IMR-90 (cell line): ENCODE measurements around the gene AATF. TPM values are rescaled to one million over a fixed set of nuclear protein-coding genes. Genes with fewer than 3 reads are reported as not detected.

Source experiments
- ATAC-seq: fragments of 200-7000 bp; cut with Tn5 transposase; 2 replicates; pipeline ENCODE4 v1.9.1; 2020; ENCODE audit warnings: low read depth, mild to moderate bottlenecking, moderate library complexity
- BruUV-seq: library from RNA; stranded (reverse); fragments of 400-500 nt; replicated peaks from 2 replicates; lab custom pipeline; 2021; lab: Mats Ljungman, UMichigan
- CTCF ChIA-PET: fragments of 300-600 bp; formaldehyde crosslinking; extraction: SDS; loops from one replicate; lab custom pipeline; 2021; ENCODE audit warnings: antibody characterized with exemption; lab: Yijun Ruan, JAX
- POLR2A ChIA-PET: fragments of 300-600 bp; sonication (Branson Sonifier 250); formaldehyde crosslinking; loops from one replicate; lab custom pipeline; 2022; ENCODE audit warnings: antibody characterized with exemption; ENCODE audit not compliant: unreplicated experiment; lab: Charles Lee
- DNase-seq: peaks from one replicate; pipeline ENCODE4 v3.0.0; 2013
- H2AFZ ChIP-seq: replicated peaks from 2 replicates; pipeline ENCODE3; 2013; ENCODE audit warnings: low read length, mild to moderate bottlenecking; ENCODE audit not compliant: poor library complexity
- H2AK5ac ChIP-seq: 2 replicates; pipeline ENCODE4 v1.6.1; 2013; ENCODE audit warnings: low read depth, low read length, inconsistent platforms
- H2AK9ac ChIP-seq: replicated peaks from 2 replicates; pipeline ENCODE3; 2013; ENCODE audit warnings: mild to moderate bottlenecking, low read depth, low read length, moderate library complexity; ENCODE audit not compliant: poor library complexity
- H2BK120ac ChIP-seq: 2 replicates; pipeline ENCODE4 v1.6.1; 2013; ENCODE audit warnings: low read depth, low read length, inconsistent platforms
- H2BK15ac ChIP-seq: 3 replicates; pipeline ENCODE4 v1.6.1; 2013; ENCODE audit warnings: low read depth, low read length, inconsistent platforms
- H2BK20ac ChIP-seq: 2 replicates; pipeline ENCODE4 v1.6.1; 2013; ENCODE audit warnings: low read depth, mild to moderate bottlenecking, inconsistent platforms, low read length, moderate library complexity
- H2BK5ac ChIP-seq: 2 replicates; pipeline ENCODE4 v1.6.1; 2013; ENCODE audit warnings: mild to moderate bottlenecking, low read depth, low read length, inconsistent platforms; ENCODE audit not compliant: poor library complexity, severe bottlenecking
- H3K14ac ChIP-seq: replicated peaks from 2 replicates; pipeline ENCODE4 v1.6.1; 2013; ENCODE audit warnings: low read depth, low read length, inconsistent platforms
- H3K18ac ChIP-seq: 2 replicates; pipeline ENCODE4 v1.6.1; 2013; ENCODE audit warnings: low read depth, low read length, control low read depth
- H3K23ac ChIP-seq: 2 replicates; pipeline ENCODE4 v1.6.1; 2013; ENCODE audit warnings: low read depth, low read length, inconsistent platforms
- H3K27ac ChIP-seq: 2 replicates; pipeline ENCODE4 v1.5.1; 2013; ENCODE audit warnings: mild to moderate bottlenecking, control low read depth, low read length; ENCODE audit not compliant: insufficient read depth
- H3K27me3 ChIP-seq: 2 replicates; pipeline ENCODE4 v1.6.1; 2013; ENCODE audit warnings: low read length; ENCODE audit not compliant: control insufficient read depth, insufficient read depth
- H3K36me3 ChIP-seq: 2 replicates; pipeline ENCODE4 v1.6.1; 2013; ENCODE audit warnings: low read length, mixed read lengths; ENCODE audit not compliant: control insufficient read depth, insufficient read depth
- H3K4ac ChIP-seq: 2 replicates; pipeline ENCODE4 v1.6.1; 2013; ENCODE audit warnings: low read depth, low read length, inconsistent platforms
- H3K4me1 ChIP-seq: 2 replicates; pipeline ENCODE4 v1.6.1; 2013; ENCODE audit warnings: low read length, mixed read lengths; ENCODE audit not compliant: control insufficient read depth, insufficient read depth
- H3K4me2 ChIP-seq: 2 replicates; pipeline ENCODE4 v1.6.1; 2013; ENCODE audit warnings: low read depth, mild to moderate bottlenecking, control low read depth, low read length, moderate library complexity
- H3K4me3 ChIP-seq: 2 replicates; pipeline ENCODE4 v1.5.1; 2013; ENCODE audit warnings: low read depth, mild to moderate bottlenecking, control low read depth, low read length, moderate library complexity; ENCODE audit not compliant: insufficient read depth
- H3K56ac ChIP-seq: 2 replicates; pipeline ENCODE4 v1.6.1; 2013; ENCODE audit warnings: low read length, inconsistent platforms; ENCODE audit not compliant: insufficient read depth; ENCODE audit errors: extremely low read depth
- H3K79me1 ChIP-seq, 2 experiments: 2 replicates each; pipeline ENCODE4 v1.6.1; 2013; ENCODE audit warnings: low read length in 2 of 2, inconsistent platforms in 1 of 2, low read depth in 1 of 2
- H3K9ac ChIP-seq: 2 replicates; pipeline ENCODE4 v1.6.1; 2013; ENCODE audit warnings: low read depth, low read length, control low read depth
- H3K9me1 ChIP-seq: 2 replicates; pipeline ENCODE4 v1.6.1; 2013; ENCODE audit warnings: low read length, inconsistent platforms; ENCODE audit not compliant: insufficient read depth
- H3K9me3 ChIP-seq: 2 replicates; pipeline ENCODE4 v1.6.1; 2013; ENCODE audit warnings: low read length; ENCODE audit not compliant: control insufficient read depth, insufficient read depth
- H4K20me1 ChIP-seq: 2 replicates; pipeline ENCODE4 v1.6.1; 2013; ENCODE audit warnings: low read length, inconsistent platforms; ENCODE audit not compliant: insufficient read depth
- H4K5ac ChIP-seq: 2 replicates; pipeline ENCODE4 v1.6.1; 2013; ENCODE audit warnings: mild to moderate bottlenecking, low read depth, low read length, control low read depth
- H4K8ac ChIP-seq, 2 experiments: 2 replicates each; pipeline ENCODE4 v1.6.1; 2013; ENCODE audit warnings: low read depth in 2 of 2, low read length in 2 of 2, control low read depth in 1 of 2, inconsistent platforms in 1 of 2
- H4K91ac ChIP-seq: 2 replicates; pipeline ENCODE4 v1.6.1; 2013; ENCODE audit warnings: low read depth, low read length, inconsistent platforms; ENCODE audit not compliant: insufficient read depth
- BHLHE40 ChIP-seq: fragments of 150-350 bp; IDR thresholded peaks from 2 replicates; pipeline ENCODE4 v1.6.1; 2016; ENCODE audit warnings: mild to moderate bottlenecking, low read depth, low read length
- CEBPB ChIP-seq: IDR thresholded peaks from 2 replicates; pipeline ENCODE4 v1.6.1; 2012; ENCODE audit warnings: low read depth, low read length, improper control_type of control experiment
- CHD1 ChIP-seq: IDR thresholded peaks from 2 replicates; pipeline ENCODE4 v1.6.1; 2012; ENCODE audit warnings: low read depth, low read length, improper control_type of control experiment
- FOS ChIP-seq: fragments of 150-350 bp; IDR thresholded peaks from 2 replicates; pipeline ENCODE4 v1.6.1; 2016; ENCODE audit warnings: low read depth, low read length
- MAFK ChIP-seq: IDR thresholded peaks from 2 replicates; pipeline ENCODE4 v1.6.1; 2012; ENCODE audit warnings: low read depth, low read length, improper control_type of control experiment
- MAZ ChIP-seq: IDR thresholded peaks from 2 replicates; pipeline ENCODE4 v1.6.1; 2012; ENCODE audit warnings: low read depth, mild to moderate bottlenecking, low read length, improper control_type of control experiment, moderate library complexity, borderline replicate concordance
- MXI1 ChIP-seq: IDR thresholded peaks from 2 replicates; pipeline ENCODE4 v1.6.1; 2012; ENCODE audit warnings: low read depth, mild to moderate bottlenecking, low read length, moderate library complexity, borderline replicate concordance
- NFE2L2 ChIP-seq: fragments of 150-350 bp; IDR thresholded peaks from 2 replicates; pipeline ENCODE4 v1.6.1; 2016; ENCODE audit warnings: low read depth, mild to moderate bottlenecking, low read length
- POLR2A ChIP-seq: IDR thresholded peaks from 2 replicates; pipeline ENCODE4 v1.6.1; 2012; ENCODE audit warnings: mild to moderate bottlenecking, low read depth, low read length
- RAD21 ChIP-seq: IDR thresholded peaks from 2 replicates; pipeline ENCODE4 v1.6.1; 2012; ENCODE audit warnings: low read length, improper control_type of control experiment
- RCOR1 ChIP-seq: IDR thresholded peaks from 2 replicates; pipeline ENCODE4 v1.6.1; 2012; ENCODE audit warnings: mild to moderate bottlenecking, low read length, improper control_type of control experiment; ENCODE audit not compliant: insufficient replicate concordance
- RFX5 ChIP-seq: IDR thresholded peaks from 2 replicates; pipeline ENCODE4 v1.8.0; 2012; ENCODE audit warnings: low read depth, mild to moderate bottlenecking, low read length, moderate library complexity
- SMC3 ChIP-seq: fragments of 150-350 bp; IDR thresholded peaks from 2 replicates; pipeline ENCODE4 v1.6.1; 2016; ENCODE audit warnings: low read depth, mild to moderate bottlenecking, antibody characterized with exemption, low read length, moderate library complexity
- WGBS, 2 experiments: methylation state at CpG; one replicate each; pipeline versions ENCODE4 v1.1.5 to v1.1.7; 2013; ENCODE audit warnings: missing lambda C conversion rate in 2 of 2; ENCODE audit not compliant: insufficient read length in 1 of 2; ENCODE audit errors: extremely low coverage in 2 of 2; 5-methylcytosine and 5-hydroxymethylcytosine counted together
- dilution Hi-C: fragments of 300-500 bp; cut with HindIII; formaldehyde crosslinking; loops from one replicate; pipeline ENCODE4 v1.14.3; 2018; ENCODE audit warnings: low sequenced_read_pairs; ENCODE audit not compliant: unreplicated experiment
- in situ Hi-C: fragments of 300-500 bp; cut with MboI; formaldehyde crosslinking; loops from 3 replicates; pipeline ENCODE4 v1.14.3; 2019; ENCODE audit warnings: low sequenced_read_pairs, inconsistent platforms, mixed read lengths
- intact Hi-C: fragments of 100-400 bp; cut with micrococcal nuclease; formaldehyde crosslinking; loops from 2 replicates; pipeline ENCODE4 v1.10.0; 2022
- polyA plus RNA-seq, 3 experiments: library from polyadenylated mRNA; depleted of rRNA; stranded (reverse); fragments of >200 nt; gene quantifications; 2 replicates each; pipeline ENCODE4 v1.2.3, GENCODE V29; 2012; ENCODE audit warnings: low replicate concordance in 1 of 3
- total RNA-seq: library from RNA; depleted of rRNA; stranded (reverse); fragments of >200 nt; gene quantifications from 2 replicates; pipeline ENCODE4 v1.2.3, GENCODE V29; 2012
- TF ChIP-seq, protein P1 (sequence below): fragments of 150-350 bp; IDR thresholded peaks from 2 replicates; pipeline ENCODE4 v1.6.1; 2017; ENCODE audit warnings: mild to moderate bottlenecking, antibody characterized with exemption, low read length, low read depth
- TF ChIP-seq, protein P2 (sequence below): conservative IDR thresholded peaks from 2 replicates; pipeline ENCODE4 v1.5.1; 2012; ENCODE audit warnings: mild to moderate bottlenecking, low read depth, low read length, improper control_type of control experiment
- TF ChIP-seq, protein P3 (sequence below): fragments of 150-350 bp; IDR thresholded peaks from 2 replicates; pipeline ENCODE4 v1.6.1; 2016; ENCODE audit warnings: low read depth, mild to moderate bottlenecking, low read length, moderate library complexity, borderline replicate concordance

Gene AATF
- total and polyA plus RNA-seq, 2 of the 4 experiments (the other 2 are of a cell fraction), result 21.0 to 34.8 TPM

DNA sequence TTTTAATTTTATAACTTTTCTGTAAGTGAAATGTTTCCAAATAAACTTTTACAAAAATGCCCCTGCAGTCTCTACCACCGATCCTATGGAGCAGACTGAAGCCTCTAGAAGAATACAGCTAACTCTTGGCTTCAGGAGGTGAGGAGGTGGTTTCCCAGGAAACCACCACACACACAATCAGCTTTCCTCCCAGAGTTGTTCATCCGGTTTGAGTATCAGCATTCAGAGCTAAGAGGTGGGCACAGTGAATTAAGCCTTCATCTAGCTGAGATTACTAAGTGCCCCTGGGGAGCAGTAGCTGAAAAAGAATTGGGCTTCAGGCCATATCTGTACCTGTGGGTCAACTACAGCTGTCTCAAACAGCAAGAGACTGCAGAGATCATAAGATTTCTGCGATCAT is 139.7 kb downstream of the AATF start:
- Histone ChIP-seq H3K9me3 (no peaks in the 10 kb centered on the region), H2BK120ac (no peak overlapping the region), H2BK20ac (no peak overlapping the region), H4K91ac (no peak overlapping the region), H2BK5ac (no peak overlapping the region), H3K4ac (no peak overlapping the region), H4K8ac (no peak overlapping the region), H3K9me1 (peaks cover 13% of the 10 kb centered on the region; the same call in 1 of the 2 replicates), H3K79me1 (no peaks in the 10 kb centered on the region), H4K5ac (no peak overlapping the region), H3K14ac (no peak overlapping the region), H4K20me1 (no peaks in the 10 kb centered on the region), H2BK15ac (no peak overlapping the region), H3K27ac (no peak overlapping the region), H3K27me3 (no peaks in the 10 kb centered on the region), H3K9ac (no peak overlapping the region), H2AK5ac (no peak overlapping the region), H3K4me3 (no peak overlapping the region), H2AFZ (no peak overlapping the region), H3K23ac (no peak overlapping the region), H3K4me2 (no peak overlapping the region), H3K18ac (no peak overlapping the region), H3K36me3 (peaks cover 21% of the 10 kb centered on the region), H3K56ac (no peak overlapping the region), H2AK9ac (no peak overlapping the region), H3K4me1 (no peaks in the 10 kb centered on the region)
- no peak for ATAC-seq
- POLR2A ChIA-PET, result no interaction called here
- dilution Hi-C loops, result no loop called here
- intact Hi-C loops, result no loop called here
- no peak for DNase-seq
- no TSS peak for BruUV-seq
- CTCF ChIA-PET, result no interaction called here
- in situ Hi-C loops, result no loop called here
- WGBS, 2 experiments, result no CpG with 5 or more reads among the region's 3 CpGs
- TF ChIP-seq MXI1 (no peak), FOS (no peak), MAFK (no peak), CEBPB (no peak), CHD1 (no peak), RAD21 (no peak), RCOR1 (no peak), SMC3 (no peak), NFE2L2 (no peak), MAZ (no peak), POLR2A (no peak), RFX5 (no peak), BHLHE40 (no peak)
- TF ChIP-seq, protein P1, sequence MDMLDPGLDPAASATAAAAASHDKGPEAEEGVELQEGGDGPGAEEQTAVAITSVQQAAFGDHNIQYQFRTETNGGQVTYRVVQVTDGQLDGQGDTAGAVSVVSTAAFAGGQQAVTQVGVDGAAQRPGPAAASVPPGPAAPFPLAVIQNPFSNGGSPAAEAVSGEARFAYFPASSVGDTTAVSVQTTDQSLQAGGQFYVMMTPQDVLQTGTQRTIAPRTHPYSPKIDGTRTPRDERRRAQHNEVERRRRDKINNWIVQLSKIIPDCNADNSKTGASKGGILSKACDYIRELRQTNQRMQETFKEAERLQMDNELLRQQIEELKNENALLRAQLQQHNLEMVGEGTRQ, result no peak
- TF ChIP-seq, protein P2, sequence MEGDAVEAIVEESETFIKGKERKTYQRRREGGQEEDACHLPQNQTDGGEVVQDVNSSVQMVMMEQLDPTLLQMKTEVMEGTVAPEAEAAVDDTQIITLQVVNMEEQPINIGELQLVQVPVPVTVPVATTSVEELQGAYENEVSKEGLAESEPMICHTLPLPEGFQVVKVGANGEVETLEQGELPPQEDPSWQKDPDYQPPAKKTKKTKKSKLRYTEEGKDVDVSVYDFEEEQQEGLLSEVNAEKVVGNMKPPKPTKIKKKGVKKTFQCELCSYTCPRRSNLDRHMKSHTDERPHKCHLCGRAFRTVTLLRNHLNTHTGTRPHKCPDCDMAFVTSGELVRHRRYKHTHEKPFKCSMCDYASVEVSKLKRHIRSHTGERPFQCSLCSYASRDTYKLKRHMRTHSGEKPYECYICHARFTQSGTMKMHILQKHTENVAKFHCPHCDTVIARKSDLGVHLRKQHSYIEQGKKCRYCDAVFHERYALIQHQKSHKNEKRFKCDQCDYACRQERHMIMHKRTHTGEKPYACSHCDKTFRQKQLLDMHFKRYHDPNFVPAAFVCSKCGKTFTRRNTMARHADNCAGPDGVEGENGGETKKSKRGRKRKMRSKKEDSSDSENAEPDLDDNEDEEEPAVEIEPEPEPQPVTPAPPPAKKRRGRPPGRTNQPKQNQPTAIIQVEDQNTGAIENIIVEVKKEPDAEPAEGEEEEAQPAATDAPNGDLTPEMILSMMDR, result no peak
- TF ChIP-seq, protein P3, sequence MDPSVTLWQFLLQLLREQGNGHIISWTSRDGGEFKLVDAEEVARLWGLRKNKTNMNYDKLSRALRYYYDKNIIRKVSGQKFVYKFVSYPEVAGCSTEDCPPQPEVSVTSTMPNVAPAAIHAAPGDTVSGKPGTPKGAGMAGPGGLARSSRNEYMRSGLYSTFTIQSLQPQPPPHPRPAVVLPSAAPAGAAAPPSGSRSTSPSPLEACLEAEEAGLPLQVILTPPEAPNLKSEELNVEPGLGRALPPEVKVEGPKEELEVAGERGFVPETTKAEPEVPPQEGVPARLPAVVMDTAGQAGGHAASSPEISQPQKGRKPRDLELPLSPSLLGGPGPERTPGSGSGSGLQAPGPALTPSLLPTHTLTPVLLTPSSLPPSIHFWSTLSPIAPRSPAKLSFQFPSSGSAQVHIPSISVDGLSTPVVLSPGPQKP, result no peak
